ENCODE data around the gene NUP58. TPM values are rescaled to one million over a fixed set of nuclear protein-coding genes. Genes with fewer than 3 reads are reported as not detected.
"Not testable (repeated sequence)": the region's sequence is repeated elsewhere in the genome, so short reads cannot be mapped to it uniquely, and the experiment has no call there.

Gene NUP58
- total RNA-seq, 4 donors from 2014 or later, result 39.3 to 56.5 (median 45.7) TPM

- TF ChIP-seq POLR2A (IDR thresholded peaks at IDR 0.05), result no peak
- TF ChIP-seq, protein P1, sequence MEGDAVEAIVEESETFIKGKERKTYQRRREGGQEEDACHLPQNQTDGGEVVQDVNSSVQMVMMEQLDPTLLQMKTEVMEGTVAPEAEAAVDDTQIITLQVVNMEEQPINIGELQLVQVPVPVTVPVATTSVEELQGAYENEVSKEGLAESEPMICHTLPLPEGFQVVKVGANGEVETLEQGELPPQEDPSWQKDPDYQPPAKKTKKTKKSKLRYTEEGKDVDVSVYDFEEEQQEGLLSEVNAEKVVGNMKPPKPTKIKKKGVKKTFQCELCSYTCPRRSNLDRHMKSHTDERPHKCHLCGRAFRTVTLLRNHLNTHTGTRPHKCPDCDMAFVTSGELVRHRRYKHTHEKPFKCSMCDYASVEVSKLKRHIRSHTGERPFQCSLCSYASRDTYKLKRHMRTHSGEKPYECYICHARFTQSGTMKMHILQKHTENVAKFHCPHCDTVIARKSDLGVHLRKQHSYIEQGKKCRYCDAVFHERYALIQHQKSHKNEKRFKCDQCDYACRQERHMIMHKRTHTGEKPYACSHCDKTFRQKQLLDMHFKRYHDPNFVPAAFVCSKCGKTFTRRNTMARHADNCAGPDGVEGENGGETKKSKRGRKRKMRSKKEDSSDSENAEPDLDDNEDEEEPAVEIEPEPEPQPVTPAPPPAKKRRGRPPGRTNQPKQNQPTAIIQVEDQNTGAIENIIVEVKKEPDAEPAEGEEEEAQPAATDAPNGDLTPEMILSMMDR (IDR thresholded peaks at IDR 0.05), result no peak
- WGBS, 2 donors, result 95 to 98% methylated on average over 3 of the region's 3 CpGs
- intact Hi-C loops (cut with DNase I; ENCODE audit: low total_unique reads), result no loop called here
- no peak overlapping the region for H3K4me3 ChIP-seq (ENCODE audit: low read depth, poor library complexity, severe bottlenecking)
- no peak for DNase-seq (ENCODE audit: low spot score in 2 of 2)
These were observed 9.5 kb downstream of the NUP58 start for GRCh38 chr13:25310891-25311290.

DNA sequence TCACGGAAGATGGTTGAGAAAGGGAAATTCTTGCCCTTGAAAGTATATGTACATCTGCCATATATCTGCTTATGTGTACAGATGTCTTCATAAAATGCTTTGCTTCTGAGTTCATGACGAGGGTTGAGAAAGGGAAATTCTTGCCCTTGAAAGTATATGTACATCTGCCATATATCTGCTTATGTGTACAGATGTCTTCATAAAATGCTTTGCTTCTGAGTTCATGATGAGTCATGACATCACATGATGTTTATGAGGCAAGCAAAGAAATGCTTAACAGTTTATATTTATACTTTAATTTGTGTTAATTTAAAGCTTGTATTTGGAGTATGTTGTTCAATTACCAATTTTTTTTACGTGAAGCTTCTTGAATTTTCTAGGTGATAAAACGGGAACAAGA is 17.5 kb downstream of the NUP58 start:
- 78 to 86% methylated on average over 4 of the region's 4 CpGs for WGBS, 2 donors
- intact Hi-C loops (cut with DNase I; ENCODE audit: low total_unique reads); DNase-seq (ENCODE audit: low spot score in 2 of 2); H3K4me3 ChIP-seq (ENCODE audit: low read depth, poor library complexity, severe bottlenecking): not testable (repeated sequence)

DNA sequence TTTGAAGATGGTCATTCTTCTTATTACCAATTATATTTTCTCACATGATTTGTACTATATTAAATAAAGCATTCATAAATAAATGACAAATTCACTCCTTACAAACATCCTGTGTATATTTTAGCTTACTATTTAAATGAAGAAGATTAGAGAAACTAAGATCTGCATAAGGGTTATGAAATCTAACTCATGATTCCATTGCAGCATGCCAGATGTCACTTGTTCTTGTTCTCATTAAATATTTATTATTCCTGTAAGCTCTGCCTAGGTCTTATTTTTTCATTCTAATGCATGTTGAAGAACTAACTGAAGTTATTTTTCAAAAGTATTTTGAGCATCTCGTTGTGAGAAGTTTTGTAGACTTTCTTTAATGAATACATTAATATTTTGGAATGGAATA is 18.3 kb downstream of the NUP58 start:
- TF ChIP-seq, protein P1 (IDR thresholded peaks at IDR 0.05), result no peak
- TF ChIP-seq POLR2A (IDR thresholded peaks at IDR 0.05), result no peak
- WGBS, 2 donors, result 76 to 93% methylated on average over 1 of the region's 1 CpG
- H3K4me3 ChIP-seq (ENCODE audit: low read depth, poor library complexity, severe bottlenecking), result no peak overlapping the region
- intact Hi-C loops (cut with DNase I; ENCODE audit: low total_unique reads), result no loop called here
- no peak for DNase-seq (ENCODE audit: low spot score in 2 of 2)

DNA sequence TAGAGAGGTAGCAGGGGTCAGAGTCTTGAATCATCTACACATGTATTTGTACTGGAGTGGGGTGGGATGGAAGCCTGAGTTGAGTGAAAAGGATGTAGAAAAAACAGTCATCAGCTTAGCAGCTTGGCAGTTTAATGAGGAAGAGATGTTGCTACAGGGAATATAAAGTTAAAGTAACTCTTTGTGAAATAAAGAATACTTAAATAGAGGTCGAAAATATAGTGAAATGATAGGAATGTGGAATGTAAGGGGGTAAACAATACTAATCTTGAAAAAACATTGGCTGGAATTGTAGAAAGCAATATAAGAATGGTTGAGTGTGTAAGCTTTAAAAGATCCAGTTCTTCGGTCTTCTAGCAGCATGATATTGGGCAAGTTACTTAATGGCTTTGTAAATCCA is 22.7 kb downstream of the NUP58 start:
- intact Hi-C loops (cut with DNase I; ENCODE audit: low total_unique reads), result no loop called here
- DNase-seq (ENCODE audit: low spot score in 2 of 2), result no peak
- TF ChIP-seq, protein P1 (IDR thresholded peaks at IDR 0.05), result no peak
- no peak for TF ChIP-seq POLR2A (IDR thresholded peaks at IDR 0.05)
- whole genome bisulfite sequencing, 2 donors, result 85 to 89% methylated on average over 2 of the region's 2 CpGs
- H3K4me3 ChIP-seq (ENCODE audit: low read depth, poor library complexity, severe bottlenecking), result no peak overlapping the region

- intact Hi-C loops (cut with DNase I; ENCODE audit: low total_unique reads), result no loop called here
- TF ChIP-seq, protein P1 (IDR thresholded peaks at IDR 0.05), result no peak
- TF ChIP-seq POLR2A (IDR thresholded peaks at IDR 0.05), result no peak
- H3K4me3 ChIP-seq (ENCODE audit: low read depth, poor library complexity, severe bottlenecking), result no peak overlapping the region
- WGBS, 2 donors, result 94 to 97% methylated on average over 4 of the region's 4 CpGs
- DNase-seq (ENCODE audit: low spot score in 2 of 2), result no peak
These were observed 28.3 kb downstream of the NUP58 start for GRCh38 chr13:25329706-25330105.

DNA sequence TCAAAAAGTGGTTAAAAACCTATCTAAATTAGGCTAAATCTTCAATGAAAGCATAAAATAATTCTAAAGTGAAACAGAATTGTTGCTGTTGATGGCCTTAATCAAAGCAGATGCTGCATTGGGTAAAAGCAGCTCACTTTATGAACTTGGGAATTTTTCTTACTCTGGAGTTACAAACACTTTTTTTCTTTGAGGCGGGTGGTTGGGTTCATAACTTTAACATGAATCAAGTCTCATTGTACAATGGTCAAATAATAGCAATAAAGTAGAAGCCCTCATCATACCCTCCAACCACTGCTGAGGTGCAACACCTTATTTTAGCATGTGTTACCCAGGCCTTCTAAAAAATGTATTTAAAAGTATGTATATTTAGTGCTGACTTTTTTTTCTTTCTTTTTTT is 29.1 kb downstream of the NUP58 start:
- no peak overlapping the region for H3K4me3 ChIP-seq (ENCODE audit: low read depth, poor library complexity, severe bottlenecking)
- no peak for DNase-seq (ENCODE audit: low spot score in 2 of 2)
- intact Hi-C loops (cut with DNase I; ENCODE audit: low total_unique reads), result no loop called here
- 93 to 97% methylated on average over 1 of the region's 1 CpG for WGBS, 2 donors
- no peak for TF ChIP-seq POLR2A (IDR thresholded peaks at IDR 0.05)
- TF ChIP-seq, protein P1 (IDR thresholded peaks at IDR 0.05), result no peak
